ENCODE data around the gene IL17RC.

- TF ChIP-seq SUZ12 (IDR thresholded peaks at IDR 0.05; ENCODE audit: extremely low read depth, insufficient read depth, insufficient read length) (no peak), YY1 (IDR thresholded peaks at IDR 0.05; ENCODE audit: insufficient read depth, insufficient read length) (no peak)
These were observed 8.6 kb upstream of the IL17RC start for GRCh38 chr3:9908286-9908685.
